Measurements from ENCODE around the gene SIN3B.

- TF ChIP-seq GATA2 (IDR thresholded peaks at IDR 0.05; ENCODE audit: low read depth, low read length) (no peak), GATA3 (IDR thresholded peaks at IDR 0.05; ENCODE audit: low read depth, low read length) (no peak)
Observed at GRCh38 chr19:16830679-16831078, 1.5 kb downstream of the SIN3B start.
